ENCODE data around the gene MAPK6.

The MAPK6 gene

DNA sequence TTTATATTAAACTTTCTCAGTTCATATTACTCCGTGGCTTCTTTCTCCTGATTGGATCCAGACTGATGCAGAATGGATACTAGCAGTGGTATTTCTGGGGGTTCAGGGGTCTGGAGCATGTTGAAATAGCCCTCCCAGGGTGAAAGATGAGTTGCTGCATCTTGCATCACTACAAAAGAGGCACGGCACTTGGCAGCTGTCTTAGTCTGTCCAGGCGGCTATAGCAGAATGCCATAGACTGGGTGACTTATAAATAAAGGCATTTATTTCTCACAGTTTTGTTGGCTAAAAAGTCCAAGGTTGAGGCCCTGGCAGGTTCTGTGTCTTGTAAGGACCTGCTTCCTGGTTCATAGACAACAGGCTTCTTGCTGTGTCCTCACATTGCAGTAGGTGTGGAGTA, 94.2 kb downstream of the MAPK6 start:
- H3K36me3 Mint-ChIP-seq, result no peaks in the 10 kb centered on the region
- DNase-seq (ENCODE audit: low spot score in 2 of 2) (no peak), ATAC-seq (no peak)
- no peaks in the 10 kb centered on the region for H3K9me3 Mint-ChIP-seq
- H3K4me3 Mint-ChIP-seq, result peak overlapping the region; percentile 58
- H3K27ac Mint-ChIP-seq, result no peak overlapping the region
- H3K4me1 Mint-ChIP-seq, result no peaks in the 10 kb centered on the region

DNA sequence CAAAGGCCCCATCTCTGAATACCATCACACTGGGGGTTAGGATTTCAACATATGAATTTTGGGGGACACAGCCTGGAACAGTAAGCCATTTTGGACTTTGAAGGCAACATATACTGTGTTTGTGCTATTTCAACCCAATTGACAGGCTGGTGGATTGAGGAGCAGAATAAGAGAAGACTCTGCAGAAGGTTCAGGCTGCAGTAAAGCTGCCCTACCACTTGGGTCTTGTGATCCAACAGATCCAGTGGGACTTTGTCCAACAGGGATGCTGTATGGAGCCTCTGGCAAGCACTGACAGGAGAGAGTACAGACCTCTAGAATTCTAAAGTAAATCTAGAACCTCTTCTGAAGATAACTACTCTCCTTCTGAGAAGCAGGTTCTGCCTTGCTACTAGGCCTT, 94.7 kb downstream of the MAPK6 start:
- no peaks in the 10 kb centered on the region for H3K9me3 Mint-ChIP-seq

DNA sequence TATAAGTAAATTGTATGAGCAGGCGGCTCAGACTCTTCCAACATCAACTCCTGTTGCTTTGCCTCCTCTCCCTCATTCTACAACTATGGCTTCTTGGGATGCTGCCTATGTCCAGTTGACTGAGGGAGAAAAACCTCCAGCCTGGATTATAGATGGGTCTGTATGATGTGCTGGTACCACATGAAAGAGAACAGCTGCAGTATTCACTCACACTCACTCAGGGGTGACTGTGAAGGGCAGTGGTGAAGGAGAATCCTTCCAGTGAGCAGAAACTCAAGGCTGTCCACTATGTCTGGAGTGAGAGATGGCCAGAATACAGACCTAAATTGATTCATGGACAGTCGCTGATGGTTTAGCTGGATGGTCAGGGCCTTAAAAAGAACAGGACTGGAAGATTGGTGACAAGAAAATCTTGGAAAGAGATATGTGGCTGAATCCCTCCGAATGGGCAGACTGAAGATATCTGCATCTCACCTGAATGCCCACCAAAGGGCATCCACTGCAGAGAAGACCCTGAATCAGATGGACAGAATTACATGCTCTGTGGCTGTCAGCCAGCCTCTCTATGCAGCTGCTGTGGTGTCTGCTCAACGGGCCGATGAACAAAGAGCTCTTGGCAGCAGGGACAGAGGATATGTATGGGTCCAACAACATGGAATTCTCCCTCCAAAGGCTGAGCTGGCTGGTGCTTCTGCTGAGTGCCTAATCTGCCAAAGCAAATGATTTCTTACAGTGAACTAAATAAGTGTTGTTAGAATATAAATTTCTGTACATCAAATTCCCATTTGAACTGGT, 95.4 kb downstream of the MAPK6 start:
- Mint-ChIP-seq H3K27ac (no peak overlapping the region), H3K36me3 (no peaks in the 10 kb centered on the region), H3K4me3 (no peak overlapping the region), H3K4me1 (no peaks in the 10 kb centered on the region), H3K9me3 (no peaks in the 10 kb centered on the region)
- ATAC-seq (no peak), DNase-seq (ENCODE audit: low spot score in 2 of 2) (no peak)

More for the DNA sequence above, 94.7 kb downstream of the MAPK6 start:
- Mint-ChIP-seq H3K27ac (no peak overlapping the region), H3K4me1 (no peaks in the 10 kb centered on the region), H3K4me3 (peak overlapping the region; percentile 58), H3K36me3 (no peaks in the 10 kb centered on the region)
- DNase-seq (ENCODE audit: low spot score in 2 of 2), result no peak
- no peak for ATAC-seq

DNA sequence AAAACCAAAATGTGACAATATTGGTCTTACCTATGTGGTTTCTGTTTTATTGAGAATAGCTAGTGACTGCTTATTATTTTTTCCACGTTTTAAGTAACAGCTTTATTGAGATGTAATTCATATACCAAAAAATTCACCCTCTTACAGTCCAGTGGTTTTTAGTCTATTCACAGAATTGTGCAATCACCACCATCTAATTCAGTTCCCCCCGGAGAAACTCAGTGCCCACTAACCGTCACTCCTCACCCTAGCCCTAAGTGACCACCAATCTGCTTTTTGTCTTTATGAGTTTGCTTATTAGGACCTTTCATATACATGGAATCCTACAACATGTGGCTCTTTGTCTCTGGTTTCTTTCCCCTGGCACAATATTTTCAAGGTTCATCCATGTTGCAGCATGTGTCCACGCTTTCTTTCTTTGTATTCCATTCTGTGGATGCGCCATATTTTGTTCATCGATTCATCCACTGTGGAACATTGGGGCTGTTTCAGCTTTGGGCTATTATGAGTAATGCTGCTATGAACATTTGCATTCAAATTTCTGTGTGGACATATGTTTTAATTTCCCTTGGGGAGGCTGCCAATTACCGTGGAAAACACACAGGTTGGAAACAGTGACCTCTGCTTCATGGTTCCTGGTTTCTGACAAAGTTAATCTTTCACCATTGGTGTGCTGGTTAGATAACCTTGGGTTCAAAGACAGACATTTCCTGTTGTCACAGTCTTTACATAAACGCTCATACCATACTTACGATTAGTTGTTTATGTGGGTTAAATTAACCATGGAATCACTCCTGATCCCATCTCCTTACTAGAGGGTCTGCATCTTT, 96.8 kb downstream of the MAPK6 start:
- no peak for ATAC-seq
- H3K4me3 Mint-ChIP-seq, result no peak overlapping the region
- H3K4me1 Mint-ChIP-seq, result no peaks in the 10 kb centered on the region
- no peak overlapping the region for H3K27ac Mint-ChIP-seq
- no peak for DNase-seq (ENCODE audit: low spot score in 2 of 2)
- no peaks in the 10 kb centered on the region for H3K9me3 Mint-ChIP-seq
- H3K36me3 Mint-ChIP-seq, result no peaks in the 10 kb centered on the region
